ENCODE results near the gene USP49. TPM values are rescaled to one million over a fixed set of nuclear protein-coding genes. Genes with fewer than 3 reads are reported as not detected.

USP49 gene
- total and polyA plus RNA-seq, 2 of the 13 experiments (the other 11 are each of a cell fraction or from before 2014, with no cell fraction given), result 2.9 to 4.3 TPM

GRCh38 chr6:41786451-41787218 lies 108.5 kb downstream of the USP49 start (continued):
- TF ChIP-seq ZNF503 (CRISPR knock-in tag; IDR thresholded peaks at IDR 0.05) (peak; percentile 49; the same call in 1 of the 2 replicates), ZFP62 (CRISPR knock-in tag; IDR thresholded peaks at IDR 0.05) (no peak), ZBTB39 (CRISPR knock-in tag; IDR thresholded peaks at IDR 0.05) (peak; percentile 14; the same call in 1 of the 2 replicates), POLR2AphosphoS5 (IDR thresholded peaks at IDR 0.05; ENCODE audit: low read depth, low read length) (peak; percentile 62), ZNF550 (CRISPR knock-in tag; IDR thresholded peaks at IDR 0.05; ENCODE audit: borderline replicate concordance) (peak; percentile 31; the same call in 1 of the 2 replicates), REL (CRISPR knock-in tag; conservative IDR thresholded peaks at IDR 0.05) (no peak; the same call in 1 of the 2 replicates), ZBTB42 (CRISPR knock-in tag; IDR thresholded peaks at IDR 0.05) (no peak; the same call in 1 of the 2 replicates), ZFP1 (CRISPR knock-in tag; IDR thresholded peaks at IDR 0.05) (no peak), ZNF839 (CRISPR knock-in tag; IDR thresholded peaks at IDR 0.05; ENCODE audit: borderline replicate concordance) (0 out of 2 replicates have a peak, but pooled peaks have one; percentile 15), ZSCAN25 (CRISPR knock-in tag; IDR thresholded peaks at IDR 0.05) (peak; percentile 56; the same call in 1 of the 2 replicates), MXI1 (IDR thresholded peaks at IDR 0.05; ENCODE audit: borderline replicate concordance, low read depth, low read length) (peak; percentile 81; the same call in 2 of the 3 replicates), ZBTB7A (CRISPR knock-in tag; IDR thresholded peaks at IDR 0.05) (no peak), PCBP1 (IDR thresholded peaks at IDR 0.05; ENCODE audit: borderline replicate concordance, low read depth, low read length) (no peak), STAG1 (CRISPR knock-in tag; IDR thresholded peaks at IDR 0.05) (peak; percentile 85), ZNF607 (CRISPR knock-in tag; IDR thresholded peaks at IDR 0.05; ENCODE audit: borderline replicate concordance) (peak; percentile 50), ZNF234 (CRISPR knock-in tag; conservative IDR thresholded peaks at IDR 0.05) (peak; percentile 90; the same call in 1 of the 2 replicates), ATF7 (IDR thresholded peaks at IDR 0.05) (no peak), ATF7 (CRISPR knock-in tag; IDR thresholded peaks at IDR 0.05) (peak; percentile 9; the same call in 1 of the 2 replicates), HMGXB3 (CRISPR knock-in tag; IDR thresholded peaks at IDR 0.05; ENCODE audit: borderline replicate concordance) (no peak)
